Ammon's horn (tissue), 1 donor: ENCODE data around the gene SRPK2.
A peak's percentile ranks its signal among the peaks of the same experiment; 100 is the strongest.
"Not testable (repeated sequence)": the region's sequence is repeated elsewhere in the genome, so short reads cannot be mapped to it uniquely, and the experiment has no call there.

Source experiments
- DNase-seq: peaks from one replicate; pipeline ENCODE4 v3.0.0-alpha.2; 2016; ENCODE audit warnings: low spot score

Gene SRPK2

GRCh38 chr7:105376908-105377533, 11.7 kb downstream of the SRPK2 start:
- DNase-seq = no peak

- no peak for DNase-seq
These were observed 18.8 kb downstream of the SRPK2 start for GRCh38 chr7:105369944-105370343.

GRCh38 chr7:105367458-105367857, 21.3 kb downstream of the SRPK2 start:
- DNase-seq = no peak

GRCh38 chr7:105365541-105366534, 22.9 kb downstream of the SRPK2 start:
- no peak for DNase-seq

- DNase-seq = no peak
These were observed 24.0 kb downstream of the SRPK2 start for GRCh38 chr7:105364684-105365083.

- DNase-seq = not testable (repeated sequence)
These were observed 25.1 kb downstream of the SRPK2 start for GRCh38 chr7:105363657-105364056.

GRCh38 chr7:105362685-105363084, 26.0 kb downstream of the SRPK2 start:
- not testable (repeated sequence) for DNase-seq

- not testable (repeated sequence) for DNase-seq
These were observed 26.7 kb downstream of the SRPK2 start for GRCh38 chr7:105361995-105362394.

- DNase-seq = not testable (repeated sequence)
These were observed 28.6 kb downstream of the SRPK2 start for GRCh38 chr7:105360149-105360548.

GRCh38 chr7:105355701-105356100, 33.0 kb downstream of the SRPK2 start:
- DNase-seq = no peak

GRCh38 chr7:105354383-105354782, 34.3 kb downstream of the SRPK2 start:
- DNase-seq = no peak

- DNase-seq = peak; percentile 33
These were observed 34.9 kb downstream of the SRPK2 start for GRCh38 chr7:105353752-105354328.

GRCh38 chr7:105352901-105353668, 35.6 kb downstream of the SRPK2 start:
- DNase-seq = no peak

GRCh38 chr7:105352018-105352612, 36.6 kb downstream of the SRPK2 start:
- DNase-seq = peak; percentile 89

GRCh38 chr7:105350906-105351305, 37.8 kb downstream of the SRPK2 start:
- DNase-seq = no peak

GRCh38 chr7:105348177-105348576, 40.5 kb downstream of the SRPK2 start:
- DNase-seq = not testable (repeated sequence)

- DNase-seq = no peak
These were observed 42.0 kb downstream of the SRPK2 start for GRCh38 chr7:105346593-105347322.

- DNase-seq = no peak
These were observed 42.6 kb downstream of the SRPK2 start for GRCh38 chr7:105346138-105346537.

GRCh38 chr7:105345725-105346124, 43.0 kb downstream of the SRPK2 start:
- no peak for DNase-seq

GRCh38 chr7:105345003-105345402, 43.7 kb downstream of the SRPK2 start:
- DNase-seq = no peak
